HG02884 (cell line): Measurements from ENCODE around the gene BCAP31.
"Not testable (repeated sequence)": the region's sequence is repeated elsewhere in the genome, so short reads cannot be mapped to it uniquely, and the experiment has no call there.

ENCODE experiments used
- ATAC-seq: cut with Tn5 transposase; IDR thresholded peaks from one replicate; pipeline ENCODE4 v1.9.1; 2021; ENCODE audit warnings: mild to moderate bottlenecking, moderate library complexity; ENCODE audit not compliant: unreplicated experiment

The BCAP31 gene

GRCh38 chrX:153736071-153736820, 12.1 kb upstream of the BCAP31 start:
- no peak for ATAC-seq

GRCh38 chrX:153735274-153735673, 11.1 kb upstream of the BCAP31 start:
- no peak for ATAC-seq

DNA sequence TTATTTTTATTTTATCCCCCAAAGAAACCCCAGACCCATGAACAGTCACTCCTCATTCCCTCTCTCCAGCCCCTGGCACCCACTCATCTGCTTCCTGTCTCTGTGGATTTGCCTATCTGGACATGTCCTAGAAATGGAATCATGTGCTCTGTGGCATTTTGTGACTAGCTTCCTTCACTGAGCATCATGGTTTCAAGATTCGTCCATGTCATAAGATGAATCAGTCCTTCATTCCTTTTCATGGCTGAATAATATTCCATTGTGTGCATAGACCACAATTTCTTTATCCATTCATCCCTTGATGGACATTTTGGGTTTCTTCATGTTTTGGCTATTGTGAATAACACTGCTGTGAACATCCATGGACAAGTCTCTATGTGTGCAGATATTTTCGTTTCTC, 10.7 kb upstream of the BCAP31 start:
- no peak for ATAC-seq

DNA sequence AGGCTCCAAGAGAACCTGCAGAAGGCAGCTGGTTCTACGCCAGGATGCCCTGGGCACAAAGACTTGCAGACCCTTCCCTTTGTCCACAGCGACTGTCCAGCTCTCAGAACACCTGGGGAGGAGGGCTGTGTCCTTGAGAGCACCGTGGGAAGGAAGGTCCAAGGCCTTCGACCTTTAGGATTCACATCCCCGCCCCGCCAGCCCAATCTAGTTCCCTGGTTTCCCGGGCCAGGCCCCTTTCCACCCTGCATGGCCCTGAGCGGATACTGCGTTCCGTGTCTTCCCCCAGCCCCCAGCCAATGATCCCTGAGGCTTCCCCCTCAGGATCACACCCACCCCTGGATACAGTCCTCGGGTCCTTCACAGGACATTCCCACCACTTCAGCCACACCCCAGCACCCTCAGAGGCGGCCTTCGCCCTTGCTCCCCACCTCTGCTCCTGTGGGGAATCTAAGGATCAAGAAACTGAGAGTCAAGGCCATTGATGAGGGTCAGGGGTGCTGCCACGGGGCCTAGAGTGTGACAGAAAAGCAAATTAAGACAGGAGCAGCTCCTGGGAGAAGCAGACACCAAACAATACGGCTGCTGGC, 9.6 kb upstream of the BCAP31 start:
- no peak for ATAC-seq

GRCh38 chrX:153732401-153732800, 8.2 kb upstream of the BCAP31 start:
- no peak for ATAC-seq

- no peak for ATAC-seq
Observed at GRCh38 chrX:153731845-153732215, 7.6 kb upstream of the BCAP31 start.

DNA sequence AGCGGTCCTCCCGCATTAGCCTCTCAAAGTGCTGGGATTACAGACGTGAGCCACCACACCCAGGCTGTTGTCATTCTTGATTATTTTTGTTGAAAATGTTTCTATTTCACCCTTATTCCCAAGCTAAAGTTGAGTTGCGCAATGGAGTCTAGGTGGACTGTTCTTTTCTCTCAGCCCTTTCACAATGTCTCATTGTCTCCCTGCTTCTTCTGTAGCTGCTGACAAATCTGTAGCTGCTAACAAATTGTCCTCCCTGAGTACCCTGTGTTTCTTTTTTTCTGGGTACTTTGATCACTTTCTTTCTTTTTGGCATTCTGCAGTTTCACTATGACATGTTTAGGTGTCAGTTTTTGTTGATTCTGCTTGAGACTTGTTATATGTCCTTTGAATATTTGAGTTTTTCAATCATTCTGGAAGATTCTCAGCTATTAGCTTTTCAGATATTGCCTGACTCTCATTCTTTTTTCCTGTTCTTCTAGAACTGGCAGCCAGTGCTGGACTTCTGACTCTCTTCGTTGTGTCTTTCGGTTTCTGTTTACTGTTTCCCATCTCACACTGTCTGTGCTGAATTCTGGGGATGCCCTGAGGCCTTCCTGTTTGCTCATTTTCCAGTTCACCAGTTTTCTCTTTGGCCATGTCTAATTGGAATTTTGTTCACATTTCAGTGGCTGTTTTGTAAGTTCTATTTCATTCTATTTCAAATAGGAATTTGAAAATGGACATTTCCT, 7.1 kb upstream of the BCAP31 start:
- ATAC-seq: no peak

DNA sequence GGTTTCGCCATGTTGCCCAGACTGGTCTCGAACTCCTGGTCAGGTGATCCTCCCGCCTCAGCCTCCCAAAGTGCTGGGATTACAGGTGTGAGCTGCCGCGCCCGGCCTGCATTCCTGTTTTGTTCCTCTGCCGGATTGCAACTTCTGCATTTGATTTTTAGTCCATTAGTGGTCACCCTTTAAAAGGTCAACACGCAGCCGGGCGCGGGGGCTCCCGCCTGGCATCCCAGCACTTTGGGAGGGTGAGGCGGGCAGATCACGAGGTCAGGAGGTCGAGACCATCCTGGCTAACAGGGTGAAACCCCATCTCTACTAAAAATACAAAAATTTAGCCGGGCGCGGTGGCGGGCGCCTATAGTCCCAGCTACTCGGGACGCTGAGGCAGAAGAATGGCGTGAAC, 5.9 kb upstream of the BCAP31 start:
- not testable (repeated sequence) for ATAC-seq

DNA sequence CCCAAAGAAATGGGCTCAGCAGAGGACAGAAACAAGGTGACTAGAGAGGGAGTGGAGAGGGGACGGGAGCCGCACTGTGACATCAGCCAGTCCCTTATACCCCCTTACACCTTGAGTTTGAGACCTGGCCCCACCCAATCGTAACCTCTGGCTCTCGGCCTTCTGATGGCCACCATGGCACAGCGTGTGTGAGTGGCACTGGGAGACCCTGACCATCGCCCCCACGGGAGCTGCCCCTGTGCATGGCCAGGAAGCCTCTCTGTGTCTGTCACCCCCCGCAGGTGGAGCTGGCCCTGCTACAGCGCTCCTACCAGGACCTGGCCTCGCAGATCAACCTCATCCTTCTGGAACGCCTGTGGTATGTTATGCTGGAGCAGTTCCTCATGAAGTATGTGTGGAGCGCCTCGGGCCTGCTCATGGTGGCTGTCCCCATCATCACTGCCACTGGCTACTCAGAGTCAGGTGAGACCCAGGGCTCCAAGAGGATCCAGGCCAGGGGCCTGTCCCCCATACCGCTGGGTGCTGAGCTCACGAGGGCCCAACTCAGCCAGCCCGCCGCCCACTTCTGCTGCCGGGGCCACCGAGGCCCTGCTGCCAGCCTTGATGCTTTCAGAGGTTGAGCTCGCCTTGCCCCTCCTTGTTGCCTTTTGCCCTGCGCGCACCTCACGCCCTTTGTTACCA, 4.9 kb upstream of the BCAP31 start:
- no peak for ATAC-seq

- no peak for ATAC-seq
Observed at GRCh38 chrX:153728095-153728494, 3.9 kb upstream of the BCAP31 start.

DNA sequence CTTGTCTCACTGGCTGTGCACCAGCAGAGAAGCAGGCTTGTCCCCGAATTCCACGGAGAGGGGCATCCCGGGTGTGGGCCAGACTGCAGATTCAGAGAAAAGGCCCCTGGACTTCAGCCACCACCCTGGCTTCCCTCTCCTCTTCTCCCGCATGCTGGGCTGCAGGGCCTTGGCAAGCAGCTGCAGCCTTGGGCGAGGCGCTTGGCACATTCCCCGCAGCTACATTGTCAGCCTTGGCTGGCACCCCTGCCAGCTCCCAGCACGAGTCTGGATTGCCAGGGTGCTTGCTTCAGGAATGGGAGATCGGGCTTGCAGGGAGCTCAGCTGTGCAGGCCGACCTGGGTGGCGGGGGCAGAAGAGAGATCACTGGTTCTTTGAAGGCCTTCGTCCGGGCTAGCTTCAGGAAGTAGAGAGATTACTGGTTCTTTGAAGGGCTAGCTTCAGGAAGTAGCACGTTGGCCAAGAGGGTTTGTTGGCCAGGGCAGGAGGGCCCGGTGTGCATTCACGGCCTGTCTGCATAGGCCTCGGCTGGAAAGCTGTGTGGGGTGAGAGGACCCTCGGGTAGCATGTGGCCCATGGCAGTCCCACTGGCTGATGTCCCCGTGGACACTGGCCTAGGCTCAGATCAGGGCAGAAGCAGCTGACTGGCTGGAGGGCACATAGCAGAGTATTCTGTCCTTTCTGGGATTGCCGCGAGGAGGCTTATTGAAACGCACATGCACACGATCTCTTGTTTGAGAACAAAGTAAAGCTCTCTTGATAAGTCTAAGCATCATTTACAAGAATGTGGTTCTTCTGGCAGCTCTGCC, 3.1 kb upstream of the BCAP31 start:
- ATAC-seq: no peak

DNA sequence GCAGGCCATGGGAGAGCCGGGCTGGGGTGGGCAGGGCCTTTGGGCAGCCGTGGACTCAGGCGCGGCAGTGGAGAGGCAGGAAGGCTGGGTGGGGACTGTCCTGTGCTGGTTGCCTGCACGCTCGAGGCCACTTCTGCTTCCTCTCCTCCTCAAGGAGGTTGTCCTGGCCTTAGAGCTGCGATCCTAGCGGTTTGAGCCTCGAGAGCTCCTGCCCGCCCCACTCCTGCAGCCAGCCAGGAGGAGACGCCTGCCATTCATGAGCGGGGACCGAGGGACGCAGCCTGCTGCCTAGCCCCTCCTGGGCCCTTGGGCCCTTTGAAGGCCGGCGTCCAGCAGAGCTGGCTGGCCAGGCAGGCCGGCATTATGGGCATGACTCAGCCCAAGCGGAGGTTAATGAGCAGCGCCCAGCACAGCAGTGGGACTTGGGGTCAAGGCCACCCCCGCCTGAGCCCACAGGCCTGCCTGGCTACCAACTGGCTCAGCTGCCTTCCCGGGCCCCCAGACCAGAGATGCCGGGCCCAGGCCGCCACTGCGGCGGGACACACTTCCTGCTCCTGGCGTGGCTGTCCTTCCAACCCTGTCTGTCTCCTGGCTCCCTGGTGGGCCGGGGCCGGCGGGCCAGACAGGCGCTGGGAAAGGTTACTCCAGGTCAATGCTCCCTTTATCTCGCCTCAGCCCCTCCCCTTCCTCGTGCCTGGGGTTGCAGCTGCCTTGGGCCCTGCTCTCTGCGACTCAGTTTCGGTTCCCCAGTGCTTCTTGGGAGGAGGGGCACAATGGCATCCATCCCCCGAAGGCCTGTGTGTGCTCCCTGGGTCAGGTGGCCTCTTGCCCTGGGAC, 2.3 kb upstream of the BCAP31 start:
- ATAC-seq: peak; percentile 44

DNA sequence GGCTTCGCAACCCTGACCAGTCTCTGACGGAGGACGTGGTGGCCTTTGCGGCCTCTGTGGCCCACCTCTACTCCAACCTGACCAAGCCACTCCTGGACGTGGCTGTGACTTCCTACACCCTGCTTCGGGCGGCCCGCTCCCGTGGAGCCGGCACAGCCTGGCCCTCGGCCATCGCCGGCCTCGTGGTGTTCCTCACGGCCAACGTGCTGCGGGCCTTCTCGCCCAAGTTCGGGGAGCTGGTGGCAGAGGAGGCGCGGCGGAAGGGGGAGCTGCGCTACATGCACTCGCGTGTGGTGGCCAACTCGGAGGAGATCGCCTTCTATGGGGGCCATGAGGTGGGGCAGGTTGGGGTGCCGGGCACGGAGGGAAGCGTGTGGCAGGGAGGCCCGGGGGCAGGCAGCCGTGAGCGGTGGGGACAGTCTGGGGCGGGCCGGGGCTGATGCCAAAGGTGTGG, 1.7 kb upstream of the BCAP31 start:
- ATAC-seq: no peak

GRCh38 chrX:153725039-153725831, 1.0 kb upstream of the BCAP31 start:
- ATAC-seq: no peak

GRCh38 chrX:153723351-153724251, 586 bp downstream of the BCAP31 start:
- ATAC-seq: peak; percentile 34

DNA sequence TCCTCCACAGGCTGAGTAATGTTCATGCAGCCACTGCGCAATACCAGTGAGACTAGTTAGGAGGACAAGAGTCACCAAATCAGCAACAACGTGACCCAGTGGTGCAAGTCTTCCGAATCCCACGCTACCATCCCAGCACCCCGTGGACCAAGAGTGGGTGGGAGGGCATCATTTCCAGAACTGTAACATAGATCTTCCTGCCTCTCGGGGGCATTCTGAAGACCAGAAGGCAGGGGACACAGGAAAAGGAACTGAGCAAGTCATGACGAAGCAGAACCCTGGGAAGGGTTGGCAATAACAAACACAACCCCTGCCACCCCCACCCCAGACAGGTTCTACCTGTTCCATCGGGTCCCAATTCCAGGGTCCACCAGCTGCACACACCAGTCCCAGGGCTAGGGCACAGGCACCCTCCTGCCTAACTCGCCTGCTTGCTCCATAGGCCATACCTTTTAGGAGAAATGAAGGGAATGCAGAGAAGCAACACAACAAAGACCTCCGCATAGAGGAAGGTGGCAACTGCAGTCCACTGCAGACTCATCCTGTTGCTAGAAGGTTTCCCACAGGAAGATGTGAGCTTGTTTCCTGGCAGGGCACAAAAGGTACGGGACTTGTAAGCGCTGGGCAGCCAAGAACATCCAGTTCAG, 1.4 kb downstream of the BCAP31 start:
- ATAC-seq: no peak

GRCh38 chrX:153719701-153720100, 4.5 kb downstream of the BCAP31 start:
- no peak for ATAC-seq
